HepG2 (cell line): ENCODE data around the gene OBSL1. TPM values are rescaled to one million over a fixed set of nuclear protein-coding genes. Genes with fewer than 3 reads are reported as not detected.

Experiments
- ATM ChIP-seq: fragments of 450-650 bp; IDR thresholded peaks from 2 replicates; pipeline ENCODE4 v1.7.1; 2017; ENCODE audit warnings: mild to moderate bottlenecking, borderline replicate concordance
- BHLHE40 ChIP-seq: IDR thresholded peaks from 2 replicates; pipeline ENCODE4 v1.6.1; 2011; ENCODE audit warnings: low read length, improper control_type of control experiment
- CAMTA2 ChIP-seq: sonication (generic); formaldehyde crosslinking; IDR thresholded peaks from 2 replicates; pipeline ENCODE4 v1.4.0; 2020; ENCODE audit warnings: mild to moderate bottlenecking, missing genetic modification reagents, borderline replicate concordance
- CENPBD1 ChIP-seq: sonication (generic); formaldehyde crosslinking; IDR thresholded peaks from 2 replicates; pipeline ENCODE4 v1.8.0; 2022; ENCODE audit warnings: missing genetic modification reagents, low read depth, mild to moderate bottlenecking, borderline replicate concordance
- FOXK1 ChIP-seq: sonication (generic); formaldehyde crosslinking; IDR thresholded peaks from 2 replicates; pipeline ENCODE4 v1.4.0; 2020; ENCODE audit warnings: low read depth, missing genetic modification reagents, borderline replicate concordance
- HOXA9 ChIP-seq: sonication (generic); formaldehyde crosslinking; IDR thresholded peaks from 2 replicates; pipeline ENCODE4 v1.8.1; 2022; ENCODE audit warnings: missing genetic modification reagents, mild to moderate bottlenecking, moderate library complexity, borderline replicate concordance
- POLR2G ChIP-seq: fragments of 200-400 bp; formaldehyde crosslinking; IDR thresholded peaks from 2 replicates; pipeline ENCODE4 v1.6.1; 2018; ENCODE audit warnings: mild to moderate bottlenecking, low read depth, low read length, moderate library complexity
- RELA ChIP-seq: sonication (generic); formaldehyde crosslinking; IDR thresholded peaks from 2 replicates; pipeline ENCODE4 v1.4.0; 2020; ENCODE audit warnings: missing genetic modification reagents
- USF2 ChIP-seq, 2 experiments: sonication (generic) in 1 of 2; formaldehyde crosslinking in 1 of 2; IDR thresholded peaks; 2 replicates each; pipeline versions ENCODE4 v1.5.1 to v1.6.1; 2011 to 2020; ENCODE audit warnings: borderline replicate concordance in 1 of 2, low read depth in 1 of 2, low read length in 1 of 2, mild to moderate bottlenecking in 1 of 2, missing genetic modification reagents in 1 of 2, moderate library complexity in 1 of 2
- ZNF331 ChIP-seq: sonication (generic); formaldehyde crosslinking; IDR thresholded peaks from 2 replicates; pipeline ENCODE4 v1.4.0; 2020; ENCODE audit warnings: missing genetic modification reagents
- ZNF558 ChIP-seq: sonication (generic); formaldehyde crosslinking; IDR thresholded peaks from 2 replicates; pipeline ENCODE4 v1.9.0; 2022; ENCODE audit warnings: mild to moderate bottlenecking, missing genetic modification reagents, borderline replicate concordance
- ZNF672 ChIP-seq: sonication (generic); formaldehyde crosslinking; IDR thresholded peaks from 2 replicates; pipeline ENCODE4 v1.8.1; 2022; ENCODE audit warnings: missing genetic modification reagents
- ZSCAN12 ChIP-seq: sonication (generic); formaldehyde crosslinking; IDR thresholded peaks from 2 replicates; pipeline ENCODE4 v1.9.0; 2021; ENCODE audit warnings: mild to moderate bottlenecking, missing genetic modification reagents
- polyA plus RNA-seq, 8 experiments: library from polyadenylated mRNA; depleted of rRNA in 3 of 8; stranded (reverse) in 7 of 8; unstranded in 1 of 8; fragments of >200 nt; fragmentation: Illumina TruSeq in 4 of 8; extraction: Trizol in 4 of 8; gene quantifications; 2 replicates each; pipeline versions ENCODE4 v1.2.1 to v1.2.3, GENCODE V29; 2011 to 2016; ENCODE audit warnings: low read depth in 4 of 8, missing spikeins in 1 of 8, mixed read lengths in 1 of 8; ENCODE audit not compliant: insufficient read depth in 1 of 8
- total RNA-seq, 5 experiments: library from RNA; depleted of rRNA; stranded (reverse); fragments of >200 nt; fragmentation: Illumina TruSeq; extraction: Trizol; gene quantifications; 2 replicates each; pipeline ENCODE4 v1.2.3, GENCODE V29; 2016; ENCODE audit warnings: low read depth in 1 of 5
- TF ChIP-seq, protein P1 (sequence below): sonication (generic); formaldehyde crosslinking; IDR thresholded peaks from 2 replicates; pipeline ENCODE4 v1.5.1; 2020; ENCODE audit warnings: mild to moderate bottlenecking, moderate library complexity, missing genetic modification reagents
- TF ChIP-seq, protein P2 (sequence below): sonication (generic); formaldehyde crosslinking; IDR thresholded peaks from 2 replicates; pipeline ENCODE4 v1.4.0; 2020; ENCODE audit warnings: missing genetic modification reagents
- TF ChIP-seq, protein P3 (sequence below): sonication (generic); formaldehyde crosslinking; IDR thresholded peaks from 2 replicates; pipeline ENCODE4 v1.5.0; 2020; ENCODE audit warnings: missing genetic modification reagents, mild to moderate bottlenecking, borderline replicate concordance

Gene OBSL1
- total and polyA plus RNA-seq, 2 of the 13 experiments (the other 11 are each of a cell fraction or from before 2014, with no cell fraction given): 86.7 to 218 TPM

GRCh38 chr2:219571311-219572236, at the start of gene OBSL1 (continued):
- TF ChIP-seq ZSCAN12 (CRISPR knock-in tag): 0 out of 2 replicates have a peak, but pooled peaks have one; percentile 57
- TF ChIP-seq ATM: no peak
- TF ChIP-seq USF2 (IDR thresholded peaks at IDR 0.05; ENCODE audit: low read depth, low read length): no peak
- TF ChIP-seq USF2 (CRISPR knock-in tag; IDR thresholded peaks at IDR 0.05; ENCODE audit: borderline replicate concordance): no peak
- no peak for TF ChIP-seq RELA (CRISPR knock-in tag)
- TF ChIP-seq, protein P1, sequence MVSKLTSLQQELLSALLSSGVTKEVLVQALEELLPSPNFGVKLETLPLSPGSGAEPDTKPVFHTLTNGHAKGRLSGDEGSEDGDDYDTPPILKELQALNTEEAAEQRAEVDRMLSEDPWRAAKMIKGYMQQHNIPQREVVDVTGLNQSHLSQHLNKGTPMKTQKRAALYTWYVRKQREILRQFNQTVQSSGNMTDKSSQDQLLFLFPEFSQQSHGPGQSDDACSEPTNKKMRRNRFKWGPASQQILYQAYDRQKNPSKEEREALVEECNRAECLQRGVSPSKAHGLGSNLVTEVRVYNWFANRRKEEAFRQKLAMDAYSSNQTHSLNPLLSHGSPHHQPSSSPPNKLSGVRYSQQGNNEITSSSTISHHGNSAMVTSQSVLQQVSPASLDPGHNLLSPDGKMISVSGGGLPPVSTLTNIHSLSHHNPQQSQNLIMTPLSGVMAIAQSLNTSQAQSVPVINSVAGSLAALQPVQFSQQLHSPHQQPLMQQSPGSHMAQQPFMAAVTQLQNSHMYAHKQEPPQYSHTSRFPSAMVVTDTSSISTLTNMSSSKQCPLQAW (CRISPR knock-in tag): peak; percentile 77; the same call in 1 of the 2 replicates
- TF ChIP-seq, protein P2, sequence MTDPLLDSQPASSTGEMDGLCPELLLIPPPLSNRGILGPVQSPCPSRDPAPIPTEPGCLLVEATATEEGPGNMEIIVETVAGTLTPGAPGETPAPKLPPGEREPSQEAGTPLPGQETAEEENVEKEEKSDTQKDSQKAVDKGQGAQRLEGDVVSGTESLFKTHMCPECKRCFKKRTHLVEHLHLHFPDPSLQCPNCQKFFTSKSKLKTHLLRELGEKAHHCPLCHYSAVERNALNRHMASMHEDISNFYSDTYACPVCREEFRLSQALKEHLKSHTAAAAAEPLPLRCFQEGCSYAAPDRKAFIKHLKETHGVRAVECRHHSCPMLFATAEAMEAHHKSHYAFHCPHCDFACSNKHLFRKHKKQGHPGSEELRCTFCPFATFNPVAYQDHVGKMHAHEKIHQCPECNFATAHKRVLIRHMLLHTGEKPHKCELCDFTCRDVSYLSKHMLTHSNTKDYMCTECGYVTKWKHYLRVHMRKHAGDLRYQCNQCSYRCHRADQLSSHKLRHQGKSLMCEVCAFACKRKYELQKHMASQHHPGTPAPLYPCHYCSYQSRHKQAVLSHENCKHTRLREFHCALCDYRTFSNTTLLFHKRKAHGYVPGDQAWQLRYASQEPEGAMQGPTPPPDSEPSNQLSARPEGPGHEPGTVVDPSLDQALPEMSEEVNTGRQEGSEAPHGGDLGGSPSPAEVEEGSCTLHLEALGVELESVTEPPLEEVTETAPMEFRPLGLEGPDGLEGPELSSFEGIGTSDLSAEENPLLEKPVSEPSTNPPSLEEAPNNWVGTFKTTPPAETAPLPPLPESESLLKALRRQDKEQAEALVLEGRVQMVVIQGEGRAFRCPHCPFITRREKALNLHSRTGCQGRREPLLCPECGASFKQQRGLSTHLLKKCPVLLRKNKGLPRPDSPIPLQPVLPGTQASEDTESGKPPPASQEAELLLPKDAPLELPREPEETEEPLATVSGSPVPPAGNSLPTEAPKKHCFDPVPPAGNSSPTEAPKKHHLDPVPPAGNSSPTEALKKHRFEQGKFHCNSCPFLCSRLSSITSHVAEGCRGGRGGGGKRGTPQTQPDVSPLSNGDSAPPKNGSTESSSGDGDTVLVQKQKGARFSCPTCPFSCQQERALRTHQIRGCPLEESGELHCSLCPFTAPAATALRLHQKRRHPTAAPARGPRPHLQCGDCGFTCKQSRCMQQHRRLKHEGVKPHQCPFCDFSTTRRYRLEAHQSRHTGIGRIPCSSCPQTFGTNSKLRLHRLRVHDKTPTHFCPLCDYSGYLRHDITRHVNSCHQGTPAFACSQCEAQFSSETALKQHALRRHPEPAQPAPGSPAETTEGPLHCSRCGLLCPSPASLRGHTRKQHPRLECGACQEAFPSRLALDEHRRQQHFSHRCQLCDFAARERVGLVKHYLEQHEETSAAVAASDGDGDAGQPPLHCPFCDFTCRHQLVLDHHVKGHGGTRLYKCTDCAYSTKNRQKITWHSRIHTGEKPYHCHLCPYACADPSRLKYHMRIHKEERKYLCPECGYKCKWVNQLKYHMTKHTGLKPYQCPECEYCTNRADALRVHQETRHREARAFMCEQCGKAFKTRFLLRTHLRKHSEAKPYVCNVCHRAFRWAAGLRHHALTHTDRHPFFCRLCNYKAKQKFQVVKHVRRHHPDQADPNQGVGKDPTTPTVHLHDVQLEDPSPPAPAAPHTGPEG (CRISPR knock-in tag): no peak; the same call in 1 of the 2 replicates
- TF ChIP-seq POLR2G: peak; percentile 71
- no peak for TF ChIP-seq CAMTA2 (CRISPR knock-in tag)
- peak; percentile 50; the same call in 1 of the 2 replicates for TF ChIP-seq BHLHE40
- 0 out of 2 replicates have a peak, but pooled peaks have one; percentile 56 for TF ChIP-seq ZNF331 (CRISPR knock-in tag)
- TF ChIP-seq FOXK1 (CRISPR knock-in tag): no peak
- TF ChIP-seq CENPBD1 (CRISPR knock-in tag): no peak
- TF ChIP-seq ZNF558 (CRISPR knock-in tag): peak; percentile 69; the same call in 1 of the 2 replicates
- TF ChIP-seq ZNF672 (CRISPR knock-in tag): peak; percentile 81; the same call in 1 of the 2 replicates
- TF ChIP-seq HOXA9: peak; percentile 95
- TF ChIP-seq, protein P3, sequence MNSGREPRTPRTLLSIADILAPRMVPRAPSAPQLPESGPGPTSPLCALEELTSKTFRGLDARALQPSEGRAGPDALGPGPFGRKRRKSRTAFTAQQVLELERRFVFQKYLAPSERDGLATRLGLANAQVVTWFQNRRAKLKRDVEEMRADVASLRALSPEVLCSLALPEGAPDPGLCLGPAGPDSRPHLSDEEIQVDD (CRISPR knock-in tag): 0 out of 2 replicates have a peak, but pooled peaks have one; percentile 5
